Osteoblast (primary cell): Measurements from ENCODE around the gene DBN1. TPM values are rescaled to one million over a fixed set of nuclear protein-coding genes. Genes with fewer than 3 reads are reported as not detected.

Experiments used
- DNase-seq: peaks from one replicate; pipeline ENCODE4 v3.0.0; 2011; ENCODE audit warnings: low spot score, mixed read lengths; ENCODE audit not compliant: insufficient read length; ENCODE audit errors: missing footprints
- H2AFZ ChIP-seq: 2 replicates; pipeline ENCODE4 v1.6.0; 2011; ENCODE audit warnings: mild to moderate bottlenecking, low read length
- H3K27ac ChIP-seq: 2 replicates; pipeline ENCODE4 v1.5.1; 2011; ENCODE audit warnings: mild to moderate bottlenecking, low read depth, low read length, moderate library complexity
- H3K27me3 ChIP-seq: 2 replicates; pipeline ENCODE4 v1.6.0; 2012; ENCODE audit warnings: mild to moderate bottlenecking, control low read depth, inconsistent platforms, low read length, moderate library complexity; ENCODE audit not compliant: insufficient read depth
- H3K36me3 ChIP-seq: 2 replicates; pipeline ENCODE4 v1.5.1; 2011; ENCODE audit warnings: mild to moderate bottlenecking, low read length, control low read depth, moderate library complexity; ENCODE audit not compliant: insufficient read depth
- H3K4me1 ChIP-seq: 2 replicates; pipeline ENCODE4 v1.5.1; 2011; ENCODE audit warnings: mild to moderate bottlenecking, low read length, control low read depth, moderate library complexity; ENCODE audit not compliant: insufficient read depth
- H3K4me2 ChIP-seq: 2 replicates; pipeline ENCODE4 v1.6.0; 2011; ENCODE audit warnings: mild to moderate bottlenecking, low read length; ENCODE audit not compliant: insufficient read depth
- H3K4me3 ChIP-seq: fragments of 200-600 bp; sonication (generic); 3 replicates; pipeline ENCODE4 v1.5.1; 2012; ENCODE audit warnings: mild to moderate bottlenecking, low read length, inconsistent platforms; ENCODE audit not compliant: insufficient read depth
- H3K79me2 ChIP-seq: 2 replicates; pipeline ENCODE4 v1.6.0; 2012; ENCODE audit warnings: mild to moderate bottlenecking, low read length, control low read depth, inconsistent platforms; ENCODE audit not compliant: insufficient read depth
- H3K9me3 ChIP-seq: 2 replicates; pipeline ENCODE4 v1.5.1; 2011; ENCODE audit warnings: low read depth, low read length, control low read depth
- H4K20me1 ChIP-seq: 2 replicates; pipeline ENCODE4 v1.6.0; 2012; ENCODE audit warnings: mild to moderate bottlenecking, low read length, control low read depth; ENCODE audit not compliant: insufficient read depth
- CTCF ChIP-seq: IDR thresholded peaks from 2 replicates; pipeline ENCODE4 v1.5.1; 2011; ENCODE audit warnings: mild to moderate bottlenecking, low read depth, low read length, moderate library complexity; ENCODE audit errors: extremely low read depth
- total RNA-seq: library from RNA; depleted of rRNA; stranded (reverse); fragments of >200 nt; gene quantifications from 2 replicates; pipeline ENCODE4 v1.2.3, GENCODE V29; 2012

The DBN1 gene
- total RNA-seq, 1 donor = 139 TPM

- no peaks in the 10 kb centered on the region for H3K9me3 ChIP-seq
- H3K4me2 ChIP-seq = peak overlapping the region; percentile 90
- H3K36me3 ChIP-seq = peaks cover 15% of the 10 kb centered on the region
- no peak for TF ChIP-seq CTCF
- peaks cover 42% of the 10 kb centered on the region for H3K4me1 ChIP-seq
- peaks cover 50% of the 10 kb centered on the region for H4K20me1 ChIP-seq
- no peaks in the 10 kb centered on the region for H3K27me3 ChIP-seq
- H3K27ac ChIP-seq = peak overlapping the region; percentile 80
- peak; percentile 95 for DNase-seq
- peak overlapping the region; percentile 87 for H3K4me3 ChIP-seq
- H3K79me2 ChIP-seq = peaks cover 49% of the 10 kb centered on the region
- H2AFZ ChIP-seq = no peak overlapping the region
Observed at GRCh38 chr5:177471610-177472356, 1.7 kb downstream of the DBN1 start.

GRCh38 chr5:177470759-177471536, 2.5 kb downstream of the DBN1 start:
- Histone ChIP-seq H3K4me3 (peak overlapping the region; percentile 87), H3K79me2 (peaks cover 49% of the 10 kb centered on the region), H2AFZ (no peak overlapping the region), H3K4me2 (peak overlapping the region; percentile 90), H3K36me3 (peaks cover 23% of the 10 kb centered on the region), H3K27ac (peak overlapping the region; percentile 80), H3K27me3 (no peaks in the 10 kb centered on the region), H3K9me3 (no peaks in the 10 kb centered on the region), H4K20me1 (peaks cover 58% of the 10 kb centered on the region), H3K4me1 (peaks cover 42% of the 10 kb centered on the region)
- no peak for TF ChIP-seq CTCF
- peak; percentile 97 for DNase-seq

GRCh38 chr5:177469750-177470525, 3.5 kb downstream of the DBN1 start:
- Histone ChIP-seq H3K36me3 (peaks cover 33% of the 10 kb centered on the region), H3K27me3 (no peaks in the 10 kb centered on the region), H3K27ac (peak overlapping the region; percentile 80), H3K4me1 (peaks cover 42% of the 10 kb centered on the region), H3K4me3 (no peak overlapping the region), H4K20me1 (peaks cover 58% of the 10 kb centered on the region), H3K9me3 (no peaks in the 10 kb centered on the region), H3K79me2 (peaks cover 49% of the 10 kb centered on the region), H2AFZ (no peak overlapping the region), H3K4me2 (peak overlapping the region; percentile 23)
- peak; percentile 85 for DNase-seq
- no peak for TF ChIP-seq CTCF
